ENCODE measurements around the gene ALAD. TPM values are rescaled to one million over a fixed set of nuclear protein-coding genes. Genes with fewer than 3 reads are reported as not detected.

The ALAD gene
- total and polyA plus RNA-seq, 2 of the 13 experiments (the other 11 are each of a cell fraction or from before 2014, with no cell fraction given) = 21.8 to 30.1 TPM

- H4K20me1 ChIP-seq (ENCODE audit: insufficient read depth, low read length) = no peaks in the 10 kb centered on the region
- peak overlapping the region in 1 of 3 experiments; percentile 20; a peak in 1 of 6 replicates for H3K4me3 ChIP-seq (replicated peaks in 1 of 3; ENCODE audit: insufficient read depth in 1 of 3, low read depth in 2 of 3, low read length in 3 of 3)
- 85% methylated on average over 3 of the region's 3 CpGs for WGBS (ENCODE audit: low lambda C conversion rate)
- intact Hi-C loops (cut with micrococcal nuclease; ENCODE audit: unreplicated experiment) = no loop called here
- TF ChIP-seq TEAD3 (CRISPR knock-in tag; optimal IDR thresholded peaks at IDR 0.05; ENCODE audit: borderline replicate concordance) (peak; percentile 19), NCOR1 (IDR thresholded peaks at IDR 0.05; ENCODE audit: borderline replicate concordance, low read length) (no peak), ZNF331 (CRISPR knock-in tag; IDR thresholded peaks at IDR 0.05) (no peak), ZFP62 (CRISPR knock-in tag; IDR thresholded peaks at IDR 0.05) (no peak)
- ChIA-PET CTCF (ENCODE audit: low intra/inter-chr PET ratio, low total read pairs) (no interaction called here), POLR2A (interaction anchor here (0.7 to 3.1 kb wide), 4 partner anchors 10 to 253 kb away, joined by 3 to 24 read pairs (median 4); no protein-coding TSS in a partner anchor)
- H3K27ac ChIP-seq (ENCODE audit: extremely low read length, insufficient read depth, low read length) = peak overlapping the region; percentile 59
- no peak overlapping the region for H2AFZ ChIP-seq (ENCODE audit: low read length)
- no peak overlapping the region for H3K4me2 ChIP-seq (ENCODE audit: low read depth, low read length)
- no peaks in the 10 kb centered on the region for H3K9me3 ChIP-seq (ENCODE audit: low read length)
- FAIRE-seq = no peak
- peaks cover 0 to 7% of the 10 kb centered on the region in 2 experiments; a peak in 2 of 5 replicates for H3K36me3 ChIP-seq (replicated peaks in 1 of 2; ENCODE audit: control insufficient read depth in 1 of 2, insufficient read depth in 2 of 2, low read length in 2 of 2)
- no peak overlapping the region for H3K9ac ChIP-seq (ENCODE audit: insufficient read depth, low read depth, low read length)
- no peak for ATAC-seq
- DNase-seq (ENCODE audit: low spot score) = no peak
- in situ Hi-C loops (cut with HindIII; ENCODE audit: extremely low pct_ligation_motif_present, low pct_unique_long_range_greater_than_20kb) = no loop called here
- H3K79me2 ChIP-seq (ENCODE audit: insufficient read depth, low read length) = peaks cover 28% of the 10 kb centered on the region
- BruUV-seq (replicated peaks) = no TSS peak
- peaks cover 82% of the 10 kb centered on the region for H3K4me1 ChIP-seq (ENCODE audit: insufficient read depth, low read length)
- no peaks in the 10 kb centered on the region; a peak in 1 of 5 replicates for H3K27me3 ChIP-seq (ENCODE audit: control insufficient read depth in 1 of 2, insufficient read depth in 2 of 2, low read length in 2 of 2)
Measured at GRCh38 chr9:113397203-113397631, 3.9 kb downstream of the ALAD start.

- Histone ChIP-seq H3K27me3 (ENCODE audit: control insufficient read depth in 1 of 2, insufficient read depth in 2 of 2, low read length in 2 of 2) (no peaks in the 10 kb centered on the region), H3K36me3 (replicated peaks in 1 of 2; ENCODE audit: control insufficient read depth in 1 of 2, insufficient read depth in 2 of 2, low read length in 2 of 2) (peaks cover 8 to 27% of the 10 kb centered on the region in 2 experiments; a peak in 4 of 5 replicates), H3K27ac (ENCODE audit: extremely low read length, insufficient read depth, low read length) (peak overlapping the region; percentile 63), H2AFZ (ENCODE audit: low read length) (no peak overlapping the region), H3K4me1 (ENCODE audit: insufficient read depth, low read length) (peaks cover 86% of the 10 kb centered on the region), H3K4me2 (ENCODE audit: low read depth, low read length) (peak overlapping the region; percentile 60), H3K9me3 (ENCODE audit: low read length) (no peaks in the 10 kb centered on the region), H4K20me1 (ENCODE audit: insufficient read depth, low read length) (no peaks in the 10 kb centered on the region), H3K4me3 (replicated peaks in 1 of 3; ENCODE audit: insufficient read depth in 1 of 3, low read depth in 2 of 3, low read length in 3 of 3) (0 out of 6 replicates have a peak overlapping the region, but pooled peaks of 1 of the 3 experiments have one; percentile 22), H3K79me2 (ENCODE audit: insufficient read depth, low read length) (peaks cover 22% of the 10 kb centered on the region), H3K9ac (ENCODE audit: insufficient read depth, low read depth, low read length) (peak overlapping the region; percentile 31; the same call in 1 of the 2 replicates)
- CTCF ChIA-PET (ENCODE audit: low intra/inter-chr PET ratio, low total read pairs) = no interaction called here
- DNase-seq (ENCODE audit: low spot score) = peak; percentile 87
- WGBS (ENCODE audit: low lambda C conversion rate) = 69% methylated on average over 9 of the region's 9 CpGs
- intact Hi-C loops (cut with micrococcal nuclease; ENCODE audit: unreplicated experiment) (no loop called here), in situ Hi-C loops (cut with HindIII; ENCODE audit: extremely low pct_ligation_motif_present, low pct_unique_long_range_greater_than_20kb) (no loop called here)
- ATAC-seq = peak; percentile 89
- no TSS peak for BruUV-seq (replicated peaks)
- FAIRE-seq = peak; percentile 85
- POLR2A ChIA-PET = interaction anchor here (0.7 to 1.7 kb wide), 10 partner anchors 8 to 255 kb away, joined by 3 to 13 read pairs (median 4); partner anchors contain the start of genes C9orf43, CDC26, HDHD3 and POLE3
- 0 out of 2 replicates have a peak, but pooled peaks have one; percentile 6 for TF ChIP-seq ONECUT2 (CRISPR knock-in tag; IDR thresholded peaks at IDR 0.05)
- TF ChIP-seq ZFP62 (CRISPR knock-in tag; IDR thresholded peaks at IDR 0.05) = no peak
- TF ChIP-seq LCORL (IDR thresholded peaks at IDR 0.05) = 0 out of 2 replicates have a peak, but pooled peaks have one; percentile 15
- peak; percentile 93 for TF ChIP-seq LCORL (CRISPR knock-in tag; IDR thresholded peaks at IDR 0.05)
- TF ChIP-seq ZNF816 (CRISPR knock-in tag; IDR thresholded peaks at IDR 0.05; ENCODE audit: borderline replicate concordance) = 0 out of 2 replicates have a peak, but pooled peaks have one; percentile 23
- TF ChIP-seq ZNF670 (CRISPR knock-in tag; IDR thresholded peaks at IDR 0.05; ENCODE audit: borderline replicate concordance) = 0 out of 2 replicates have a peak, but pooled peaks have one; percentile 24
- TF ChIP-seq NFIC (IDR thresholded peaks at IDR 0.05; ENCODE audit: low read length) = peak; percentile 51; the same call in 1 of the 2 replicates
- TF ChIP-seq ZNF619 (CRISPR knock-in tag; IDR thresholded peaks at IDR 0.05) = no peak
- TF ChIP-seq ZNF773 (CRISPR knock-in tag; IDR thresholded peaks at IDR 0.05; ENCODE audit: borderline replicate concordance) = no peak
- peak; percentile 79; the same call in 1 of the 2 replicates for TF ChIP-seq PITX1 (CRISPR knock-in tag; IDR thresholded peaks at IDR 0.05)
Measured at GRCh38 chr9:113395000-113395861, 5.9 kb downstream of the ALAD start.

Data from HepG2 (cell line).